Measurements from ENCODE around the gene SPRR5. TPM values are rescaled to one million over a fixed set of nuclear protein-coding genes. Genes with fewer than 3 reads are reported as not detected.

The SPRR5 gene
- polyA plus RNA-seq, 1 donor from 2014 or later: not detected

GRCh38 chr1:152970495-152970894, 23.5 kb downstream of the SPRR5 start, which contains the start of gene SPRR4:
Gene SPRR4, plus strand, starts transcription at chr1:152970648. Its CDS starts 1,243 bp downstream, at chr1:152971891.
- no peaks in the 10 kb centered on the region for H3K79me2 ChIP-seq (replicated peaks; ENCODE audit: insufficient read depth, low read length)
- no peaks in the 10 kb centered on the region for H3F3A ChIP-seq (ENCODE audit: insufficient read depth, low read length, poor library complexity, severe bottlenecking)
- no peak for TF ChIP-seq EP300 (conservative IDR thresholded peaks at IDR 0.05; ENCODE audit: poor library complexity, severe bottlenecking)
- no peak for TF ChIP-seq CTCF (IDR thresholded peaks at IDR 0.05; ENCODE audit: poor library complexity, severe bottlenecking)
- TF ChIP-seq POLR2AphosphoS5 (IDR thresholded peaks at IDR 0.05): no peak
- no peak for TF ChIP-seq RAD21 (conservative IDR thresholded peaks at IDR 0.05)
- TF ChIP-seq REST (IDR thresholded peaks at IDR 0.05; ENCODE audit: borderline replicate concordance): no peak
- no peak for TF ChIP-seq EZH2 (IDR thresholded peaks at IDR 0.05; ENCODE audit: borderline replicate concordance, insufficient read depth, low read length, poor library complexity, severe bottlenecking)
- TF ChIP-seq SMC3 (conservative IDR thresholded peaks at IDR 0.05; ENCODE audit: poor library complexity): no peak
- TF ChIP-seq TAF1 (IDR thresholded peaks at IDR 0.05; ENCODE audit: low read depth): no peak
- no peak for TF ChIP-seq MXI1 (conservative IDR thresholded peaks at IDR 0.05; ENCODE audit: poor library complexity, severe bottlenecking)

GRCh38 chr1:152972196-152972886, 25.3 kb downstream of the SPRR5 start:
- no peak overlapping the region for H3K4me3 ChIP-seq (ENCODE audit: low read length)
- no peaks in the 10 kb centered on the region for H3K36me3 ChIP-seq (ENCODE audit: insufficient read depth, low read length)
- H2AFZ ChIP-seq (ENCODE audit: low read depth, low read length): no peak overlapping the region
- TF ChIP-seq EP300 (conservative IDR thresholded peaks at IDR 0.05; ENCODE audit: poor library complexity, severe bottlenecking) (no peak), SMC3 (conservative IDR thresholded peaks at IDR 0.05; ENCODE audit: poor library complexity) (no peak), CTCF (IDR thresholded peaks at IDR 0.05; ENCODE audit: poor library complexity, severe bottlenecking) (no peak), REST (IDR thresholded peaks at IDR 0.05; ENCODE audit: borderline replicate concordance) (no peak), POLR2AphosphoS5 (IDR thresholded peaks at IDR 0.05) (no peak), MXI1 (conservative IDR thresholded peaks at IDR 0.05; ENCODE audit: poor library complexity, severe bottlenecking) (no peak), TAF1 (IDR thresholded peaks at IDR 0.05; ENCODE audit: low read depth) (no peak), EZH2 (IDR thresholded peaks at IDR 0.05; ENCODE audit: borderline replicate concordance, insufficient read depth, low read length, poor library complexity, severe bottlenecking) (no peak), RAD21 (conservative IDR thresholded peaks at IDR 0.05) (no peak)
- no peak overlapping the region for H3K4me2 ChIP-seq (ENCODE audit: low read length)
- H3K9ac ChIP-seq (ENCODE audit: low read length): no peak overlapping the region
- H3K79me2 ChIP-seq (replicated peaks; ENCODE audit: insufficient read depth, low read length): no peaks in the 10 kb centered on the region
- H3K27me3 ChIP-seq (ENCODE audit: insufficient read depth, low read depth, low read length): no peaks in the 10 kb centered on the region
- no peaks in the 10 kb centered on the region for H3K9me3 ChIP-seq (ENCODE audit: low read length)
- H4K20me1 ChIP-seq (ENCODE audit: insufficient read depth): no peaks in the 10 kb centered on the region
- H3F3A ChIP-seq (ENCODE audit: insufficient read depth, low read length, poor library complexity, severe bottlenecking): no peaks in the 10 kb centered on the region
- H3K27ac ChIP-seq (ENCODE audit: low read length): no peak overlapping the region
- no peaks in the 10 kb centered on the region for H3K9me2 ChIP-seq (ENCODE audit: insufficient read depth, low read length)

More at GRCh38 chr1:152970495-152970894, 23.5 kb downstream of the SPRR5 start, which contains the start of gene SPRR4:
- H3K27me3 ChIP-seq (ENCODE audit: insufficient read depth, low read depth, low read length): no peaks in the 10 kb centered on the region
- H3K9me2 ChIP-seq (ENCODE audit: insufficient read depth, low read length): no peaks in the 10 kb centered on the region
- H3K9me3 ChIP-seq (ENCODE audit: low read length): no peaks in the 10 kb centered on the region
- H3K9ac ChIP-seq (ENCODE audit: low read length): no peak within 1 kb of the TSS
- no peaks in the 10 kb centered on the region for H3K36me3 ChIP-seq (ENCODE audit: insufficient read depth, low read length)
- H3K27ac ChIP-seq (ENCODE audit: low read length): no peak within 1 kb of the TSS
- H3K4me2 ChIP-seq (ENCODE audit: low read length): no peak within 1 kb of the TSS
- H3K4me3 ChIP-seq (ENCODE audit: low read length): no peak within 1 kb of the TSS
- H2AFZ ChIP-seq (ENCODE audit: low read depth, low read length): no peak within 1 kb of the TSS
- no peaks in the 10 kb centered on the region for H4K20me1 ChIP-seq (ENCODE audit: insufficient read depth)

Measured in neural cell (in vitro differentiated cells).